ENCODE results near the gene FBXW7.

Gene FBXW7

DNA sequence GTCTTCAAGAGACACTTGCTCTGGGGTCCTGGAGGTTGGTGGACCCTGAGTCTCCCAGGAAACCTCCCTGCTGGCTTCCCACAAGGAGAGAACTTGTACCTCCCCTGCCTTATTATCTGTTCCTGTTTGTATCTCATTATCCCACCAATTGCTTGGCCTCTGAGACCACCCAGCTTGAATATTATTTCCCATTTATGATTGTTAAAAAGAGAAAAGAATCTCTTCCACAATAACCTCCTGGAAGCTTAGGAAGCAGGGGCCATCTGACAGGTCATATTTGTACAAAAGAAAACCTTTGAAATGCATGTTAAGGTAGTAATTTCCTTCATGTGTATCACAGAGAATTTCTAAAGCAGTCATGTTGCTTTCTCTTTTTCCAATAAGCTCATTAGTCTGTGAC lies 239.5 kb downstream of the FBXW7 start:
- no peak for DNase-seq (ENCODE audit: extremely low read depth in 1 of 2, low read depth in 1 of 2)

DNA sequence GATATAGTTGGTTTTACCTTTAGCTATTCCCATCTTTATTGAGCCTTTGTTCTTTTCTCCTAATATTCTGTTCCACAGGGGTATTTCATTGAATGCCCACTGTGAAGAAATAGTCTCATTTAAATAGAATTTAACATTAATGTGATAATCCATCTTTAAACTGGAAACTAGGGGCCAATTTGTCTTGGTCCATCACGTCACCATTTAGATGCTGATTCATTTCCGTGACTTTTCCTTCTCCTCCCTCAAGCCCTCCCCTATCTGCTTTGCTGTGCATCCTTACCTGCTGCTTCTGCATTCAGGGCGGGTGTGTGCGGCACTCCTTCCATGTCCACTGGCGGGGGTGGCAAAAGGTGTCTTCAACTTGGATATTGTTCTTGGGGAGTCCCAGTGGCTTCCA lies 241.1 kb downstream of the FBXW7 start:
- DNase-seq (ENCODE audit: extremely low read depth in 1 of 2, low read depth in 1 of 2): no peak

DNA sequence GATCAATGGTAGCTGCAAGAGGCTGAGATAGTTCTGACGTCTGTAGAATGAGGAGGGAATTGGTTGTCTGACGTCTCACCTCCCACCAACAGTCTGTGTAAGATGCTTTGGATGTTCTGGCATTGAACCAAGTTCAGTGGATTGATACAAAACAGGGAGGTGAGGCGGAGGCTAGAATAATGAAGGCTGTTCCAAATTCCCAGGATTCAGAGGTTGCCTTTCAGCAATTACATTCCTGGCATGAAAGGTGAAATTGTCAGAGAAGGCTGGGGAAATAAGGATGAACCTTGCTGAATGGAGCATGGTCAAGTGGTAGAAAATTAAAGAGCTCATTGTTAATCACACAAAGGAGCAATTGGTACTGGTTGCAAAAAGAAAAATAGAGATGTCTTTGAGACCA lies 241.6 kb downstream of the FBXW7 start:
- DNase-seq (ENCODE audit: extremely low read depth in 1 of 2, low read depth in 1 of 2): no peak

- DNase-seq (ENCODE audit: extremely low read depth in 1 of 2, low read depth in 1 of 2): no peak
Observed at GRCh38 chr4:152293527-152293926, 242.4 kb downstream of the FBXW7 start.

GRCh38 chr4:152290366-152290921 lies 245.4 kb downstream of the FBXW7 start:
- DNase-seq (ENCODE audit: extremely low read depth in 1 of 2, low read depth in 1 of 2): no peak

DNA sequence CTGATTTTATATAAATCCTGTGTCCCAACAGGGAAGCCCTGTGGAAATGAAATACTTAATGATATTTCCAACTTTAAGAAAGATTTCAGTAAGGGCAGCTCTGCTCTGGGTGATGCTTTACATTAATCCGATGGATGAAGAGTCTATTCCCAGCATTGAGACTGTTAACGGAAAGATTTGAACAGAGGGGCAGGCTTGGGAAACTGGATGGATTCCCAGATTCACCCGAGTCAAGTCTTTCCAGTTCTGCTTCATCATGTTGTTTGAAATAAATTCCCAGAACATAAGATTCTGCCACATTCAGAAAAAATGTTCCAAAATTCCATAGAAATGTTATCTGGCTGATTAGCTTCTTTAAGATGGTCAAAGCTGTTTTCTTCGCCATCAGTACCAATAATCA lies 246.0 kb downstream of the FBXW7 start:
- DNase-seq (ENCODE audit: extremely low read depth in 1 of 2, low read depth in 1 of 2): no peak

- DNase-seq (ENCODE audit: extremely low read depth in 1 of 2, low read depth in 1 of 2): no peak
Observed at GRCh38 chr4:152289541-152289940, 246.4 kb downstream of the FBXW7 start.

DNA sequence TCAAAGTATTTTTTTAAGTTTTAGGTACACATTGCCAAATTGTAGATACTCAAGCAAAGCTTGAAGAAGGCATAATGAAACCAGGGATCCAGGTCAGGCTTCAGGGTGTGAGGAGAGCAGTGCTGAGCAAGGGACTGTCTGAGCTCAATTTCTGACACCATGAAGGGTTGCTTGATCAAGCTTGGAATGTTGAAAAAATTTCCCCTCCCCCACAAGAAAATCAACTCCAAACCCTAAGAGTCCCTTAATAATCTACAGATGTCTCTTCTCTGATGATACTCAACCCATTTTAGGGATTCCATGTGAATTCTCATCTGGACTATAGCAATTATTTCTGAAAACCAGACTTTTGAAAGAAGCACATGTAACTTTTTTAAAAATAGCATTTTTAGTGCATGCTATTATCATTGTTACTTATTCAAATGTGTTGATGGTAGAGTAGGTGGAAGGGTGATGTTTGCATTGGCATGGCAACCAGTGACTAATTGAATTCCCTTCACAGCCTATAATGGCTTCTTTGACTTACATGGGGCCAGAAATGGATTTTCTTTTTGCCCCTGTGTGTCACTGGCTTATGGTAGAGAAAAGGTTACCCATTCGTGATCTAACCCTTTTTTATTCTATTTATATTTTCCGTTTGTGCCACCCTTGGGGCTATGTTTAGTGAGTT lies 252.0 kb downstream of the FBXW7 start:
- no peak for DNase-seq (ENCODE audit: extremely low read depth in 1 of 2, low read depth in 1 of 2)

DNA sequence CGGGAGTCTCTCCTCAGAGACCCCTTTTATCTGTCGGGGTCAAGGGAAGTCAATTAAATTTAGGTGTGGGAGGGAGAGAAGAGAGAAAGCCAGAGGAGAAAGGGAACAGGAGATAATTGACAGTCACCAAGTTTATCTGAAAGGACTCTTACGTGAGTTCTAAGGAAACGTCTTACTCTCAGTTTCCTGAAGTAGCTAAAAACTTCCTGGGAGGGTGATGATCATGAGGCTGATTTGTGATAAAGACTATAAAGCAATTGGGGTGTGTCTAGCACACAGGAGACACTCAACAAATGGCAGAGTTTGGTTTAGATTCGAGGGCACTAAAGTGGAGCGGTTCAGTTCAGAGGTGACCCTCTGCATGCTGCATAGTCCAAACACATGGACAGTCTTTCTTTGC lies 254.1 kb downstream of the FBXW7 start:
- no peak for DNase-seq (ENCODE audit: extremely low read depth in 1 of 2, low read depth in 1 of 2)

GRCh38 chr4:152281211-152281610 lies 254.7 kb downstream of the FBXW7 start:
- no peak for DNase-seq (ENCODE audit: extremely low read depth in 1 of 2, low read depth in 1 of 2)

DNA sequence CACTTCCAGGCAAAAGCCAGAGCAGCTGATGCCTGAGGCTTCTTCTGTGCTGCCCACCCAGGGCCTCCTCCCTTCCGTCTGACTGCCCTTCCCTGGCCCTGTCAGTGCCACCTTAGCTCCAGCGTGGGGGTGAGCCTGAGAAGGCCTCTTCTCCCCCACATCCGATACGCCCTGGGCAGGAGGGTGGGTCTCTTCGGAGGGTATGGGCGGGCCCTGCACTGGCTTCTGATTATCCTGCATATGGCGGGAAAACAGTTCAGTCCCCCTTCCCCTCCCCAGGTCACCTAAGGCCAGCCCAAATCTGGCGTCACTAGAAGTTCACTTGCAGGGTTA lies 256.7 kb downstream of the FBXW7 start:
- no peak for DNase-seq (ENCODE audit: extremely low read depth in 1 of 2, low read depth in 1 of 2)

DNA sequence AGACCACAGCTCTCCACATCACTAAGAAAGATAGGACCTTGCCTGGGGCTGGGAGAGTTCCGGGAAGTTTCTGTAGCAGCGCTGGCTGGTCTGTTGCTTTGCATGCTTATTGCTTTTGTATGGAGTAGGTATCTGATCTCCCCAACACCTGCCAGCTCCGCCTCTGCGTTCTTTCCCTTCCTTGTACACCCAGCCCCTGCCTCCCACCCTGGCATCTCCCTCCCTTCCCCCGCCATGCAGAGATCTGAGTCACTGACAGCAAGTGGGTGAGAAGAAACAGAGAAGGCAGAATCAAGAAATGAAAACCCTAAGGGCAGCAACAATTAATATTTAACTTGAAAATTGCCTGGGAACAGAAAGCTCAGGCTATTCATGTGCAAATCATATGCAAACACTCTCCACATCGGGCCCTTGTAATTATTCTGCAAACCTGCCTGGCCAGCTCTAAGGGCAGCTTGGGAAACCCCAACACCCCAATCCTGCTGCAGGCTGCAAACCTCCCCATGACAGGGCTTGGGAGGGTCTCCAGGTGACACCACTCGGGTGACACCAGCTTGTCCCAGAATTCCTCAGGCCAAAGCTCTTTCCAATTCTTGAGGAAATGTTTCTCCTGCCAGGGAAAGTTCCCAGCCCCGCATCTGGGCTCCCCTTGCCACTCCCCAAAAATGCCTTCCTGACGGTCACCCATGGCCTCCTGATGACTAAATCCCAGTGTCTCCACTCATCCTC lies 257.2 kb downstream of the FBXW7 start:
- DNase-seq (ENCODE audit: extremely low read depth in 1 of 2, low read depth in 1 of 2): no peak

GRCh38 chr4:152278172-152278504 lies 257.8 kb downstream of the FBXW7 start:
- DNase-seq (ENCODE audit: extremely low read depth in 1 of 2, low read depth in 1 of 2): no peak

DNA sequence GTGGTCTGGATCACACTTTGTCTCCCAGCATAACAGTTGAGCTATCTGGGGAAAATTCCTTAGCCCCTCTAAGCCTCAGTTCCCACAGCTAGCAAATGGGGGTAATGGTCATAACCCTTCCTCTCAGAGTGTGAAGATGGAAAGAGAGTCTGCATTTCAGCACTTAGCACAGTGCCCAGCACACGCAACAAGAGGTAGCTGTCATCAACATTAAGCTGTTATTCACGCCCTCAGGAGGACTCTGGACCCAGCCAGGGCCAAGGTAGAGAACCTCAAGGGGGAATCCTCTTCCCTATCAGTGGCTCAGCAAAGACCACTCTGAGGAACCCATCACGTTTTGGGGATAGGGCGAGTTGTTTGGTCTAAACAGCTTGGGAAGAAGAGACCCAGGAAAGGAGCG lies 258.6 kb downstream of the FBXW7 start:
- no peak for DNase-seq (ENCODE audit: extremely low read depth in 1 of 2, low read depth in 1 of 2)

- no peak for DNase-seq (ENCODE audit: extremely low read depth in 1 of 2, low read depth in 1 of 2)
Observed at GRCh38 chr4:152273343-152273742, 262.5 kb downstream of the FBXW7 start.

Measured in stimulated activated CD8-positive, alpha-beta memory T cell treated with anti-CD3 and anti-CD28 coated beads, Interleukin-7, amount 100 ng/mL, for 48 hours (primary cell).